IMR-90 (cell line): Measurements from ENCODE around the gene IRF2BP1. TPM values are rescaled to one million over a fixed set of nuclear protein-coding genes. Genes with fewer than 3 reads are reported as not detected.

Experiments used
- ATAC-seq: fragments of 200-7000 bp; cut with Tn5 transposase; 2 replicates; pipeline ENCODE4 v1.9.1; 2020; ENCODE audit warnings: low read depth, mild to moderate bottlenecking, moderate library complexity
- BruUV-seq: library from RNA; stranded (reverse); fragments of 400-500 nt; replicated peaks from 2 replicates; lab custom pipeline; 2021; lab: Mats Ljungman, UMichigan
- CTCF ChIA-PET: fragments of 300-600 bp; formaldehyde crosslinking; extraction: SDS; loops from one replicate; lab custom pipeline; 2021; ENCODE audit warnings: antibody characterized with exemption; lab: Yijun Ruan, JAX
- POLR2A ChIA-PET: fragments of 300-600 bp; sonication (Branson Sonifier 250); formaldehyde crosslinking; loops from one replicate; lab custom pipeline; 2022; ENCODE audit warnings: antibody characterized with exemption; ENCODE audit not compliant: unreplicated experiment; lab: Charles Lee
- DNase-seq: peaks from one replicate; pipeline ENCODE4 v3.0.0; 2013
- H2AFZ ChIP-seq: replicated peaks from 2 replicates; pipeline ENCODE3; 2013; ENCODE audit warnings: low read length, mild to moderate bottlenecking; ENCODE audit not compliant: poor library complexity
- H2AK5ac ChIP-seq: 2 replicates; pipeline ENCODE4 v1.6.1; 2013; ENCODE audit warnings: low read depth, low read length, inconsistent platforms
- H2AK9ac ChIP-seq: replicated peaks from 2 replicates; pipeline ENCODE3; 2013; ENCODE audit warnings: mild to moderate bottlenecking, low read depth, low read length, moderate library complexity; ENCODE audit not compliant: poor library complexity
- H2BK120ac ChIP-seq: 2 replicates; pipeline ENCODE4 v1.6.1; 2013; ENCODE audit warnings: low read depth, low read length, inconsistent platforms
- H2BK15ac ChIP-seq: 3 replicates; pipeline ENCODE4 v1.6.1; 2013; ENCODE audit warnings: low read depth, low read length, inconsistent platforms
- H2BK20ac ChIP-seq: 2 replicates; pipeline ENCODE4 v1.6.1; 2013; ENCODE audit warnings: low read depth, mild to moderate bottlenecking, inconsistent platforms, low read length, moderate library complexity
- H2BK5ac ChIP-seq: 2 replicates; pipeline ENCODE4 v1.6.1; 2013; ENCODE audit warnings: mild to moderate bottlenecking, low read depth, low read length, inconsistent platforms; ENCODE audit not compliant: poor library complexity, severe bottlenecking
- H3K14ac ChIP-seq: replicated peaks from 2 replicates; pipeline ENCODE4 v1.6.1; 2013; ENCODE audit warnings: low read depth, low read length, inconsistent platforms
- H3K18ac ChIP-seq: 2 replicates; pipeline ENCODE4 v1.6.1; 2013; ENCODE audit warnings: low read depth, low read length, control low read depth
- H3K23ac ChIP-seq: 2 replicates; pipeline ENCODE4 v1.6.1; 2013; ENCODE audit warnings: low read depth, low read length, inconsistent platforms
- H3K27ac ChIP-seq: 2 replicates; pipeline ENCODE4 v1.5.1; 2013; ENCODE audit warnings: mild to moderate bottlenecking, control low read depth, low read length; ENCODE audit not compliant: insufficient read depth
- H3K27me3 ChIP-seq: 2 replicates; pipeline ENCODE4 v1.6.1; 2013; ENCODE audit warnings: low read length; ENCODE audit not compliant: control insufficient read depth, insufficient read depth
- H3K36me3 ChIP-seq: 2 replicates; pipeline ENCODE4 v1.6.1; 2013; ENCODE audit warnings: low read length, mixed read lengths; ENCODE audit not compliant: control insufficient read depth, insufficient read depth
- H3K4ac ChIP-seq: 2 replicates; pipeline ENCODE4 v1.6.1; 2013; ENCODE audit warnings: low read depth, low read length, inconsistent platforms
- H3K4me1 ChIP-seq: 2 replicates; pipeline ENCODE4 v1.6.1; 2013; ENCODE audit warnings: low read length, mixed read lengths; ENCODE audit not compliant: control insufficient read depth, insufficient read depth
- H3K4me2 ChIP-seq: 2 replicates; pipeline ENCODE4 v1.6.1; 2013; ENCODE audit warnings: low read depth, mild to moderate bottlenecking, control low read depth, low read length, moderate library complexity
- H3K4me3 ChIP-seq: 2 replicates; pipeline ENCODE4 v1.5.1; 2013; ENCODE audit warnings: low read depth, mild to moderate bottlenecking, control low read depth, low read length, moderate library complexity; ENCODE audit not compliant: insufficient read depth
- H3K56ac ChIP-seq: 2 replicates; pipeline ENCODE4 v1.6.1; 2013; ENCODE audit warnings: low read length, inconsistent platforms; ENCODE audit not compliant: insufficient read depth; ENCODE audit errors: extremely low read depth
- H3K79me1 ChIP-seq, 2 experiments: 2 replicates each; pipeline ENCODE4 v1.6.1; 2013; ENCODE audit warnings: low read length in 2 of 2, inconsistent platforms in 1 of 2, low read depth in 1 of 2
- H3K9ac ChIP-seq: 2 replicates; pipeline ENCODE4 v1.6.1; 2013; ENCODE audit warnings: low read depth, low read length, control low read depth
- H3K9me1 ChIP-seq: 2 replicates; pipeline ENCODE4 v1.6.1; 2013; ENCODE audit warnings: low read length, inconsistent platforms; ENCODE audit not compliant: insufficient read depth
- H3K9me3 ChIP-seq: 2 replicates; pipeline ENCODE4 v1.6.1; 2013; ENCODE audit warnings: low read length; ENCODE audit not compliant: control insufficient read depth, insufficient read depth
- H4K20me1 ChIP-seq: 2 replicates; pipeline ENCODE4 v1.6.1; 2013; ENCODE audit warnings: low read length, inconsistent platforms; ENCODE audit not compliant: insufficient read depth
- H4K5ac ChIP-seq: 2 replicates; pipeline ENCODE4 v1.6.1; 2013; ENCODE audit warnings: mild to moderate bottlenecking, low read depth, low read length, control low read depth
- H4K8ac ChIP-seq, 2 experiments: 2 replicates each; pipeline ENCODE4 v1.6.1; 2013; ENCODE audit warnings: low read depth in 2 of 2, low read length in 2 of 2, control low read depth in 1 of 2, inconsistent platforms in 1 of 2
- H4K91ac ChIP-seq: 2 replicates; pipeline ENCODE4 v1.6.1; 2013; ENCODE audit warnings: low read depth, low read length, inconsistent platforms; ENCODE audit not compliant: insufficient read depth
- BHLHE40 ChIP-seq: fragments of 150-350 bp; IDR thresholded peaks from 2 replicates; pipeline ENCODE4 v1.6.1; 2016; ENCODE audit warnings: mild to moderate bottlenecking, low read depth, low read length
- CEBPB ChIP-seq: IDR thresholded peaks from 2 replicates; pipeline ENCODE4 v1.6.1; 2012; ENCODE audit warnings: low read depth, low read length, improper control_type of control experiment
- CHD1 ChIP-seq: IDR thresholded peaks from 2 replicates; pipeline ENCODE4 v1.6.1; 2012; ENCODE audit warnings: low read depth, low read length, improper control_type of control experiment
- CTCF ChIP-seq: conservative IDR thresholded peaks from 2 replicates; pipeline ENCODE4 v1.5.1; 2012; ENCODE audit warnings: mild to moderate bottlenecking, low read depth, low read length, improper control_type of control experiment
- FOS ChIP-seq: fragments of 150-350 bp; IDR thresholded peaks from 2 replicates; pipeline ENCODE4 v1.6.1; 2016; ENCODE audit warnings: low read depth, low read length
- MAFK ChIP-seq: IDR thresholded peaks from 2 replicates; pipeline ENCODE4 v1.6.1; 2012; ENCODE audit warnings: low read depth, low read length, improper control_type of control experiment
- NFE2L2 ChIP-seq: fragments of 150-350 bp; IDR thresholded peaks from 2 replicates; pipeline ENCODE4 v1.6.1; 2016; ENCODE audit warnings: low read depth, mild to moderate bottlenecking, low read length
- POLR2A ChIP-seq: IDR thresholded peaks from 2 replicates; pipeline ENCODE4 v1.6.1; 2012; ENCODE audit warnings: mild to moderate bottlenecking, low read depth, low read length
- RAD21 ChIP-seq: IDR thresholded peaks from 2 replicates; pipeline ENCODE4 v1.6.1; 2012; ENCODE audit warnings: low read length, improper control_type of control experiment
- WGBS, 2 experiments: methylation state at CpG; one replicate each; pipeline versions ENCODE4 v1.1.5 to v1.1.7; 2013; ENCODE audit warnings: missing lambda C conversion rate in 2 of 2; ENCODE audit not compliant: insufficient read length in 1 of 2; ENCODE audit errors: extremely low coverage in 2 of 2; 5-methylcytosine and 5-hydroxymethylcytosine counted together
- dilution Hi-C: fragments of 300-500 bp; cut with HindIII; formaldehyde crosslinking; loops from one replicate; pipeline ENCODE4 v1.14.3; 2018; ENCODE audit warnings: low sequenced_read_pairs; ENCODE audit not compliant: unreplicated experiment
- in situ Hi-C: fragments of 300-500 bp; cut with MboI; formaldehyde crosslinking; loops from 3 replicates; pipeline ENCODE4 v1.14.3; 2019; ENCODE audit warnings: low sequenced_read_pairs, inconsistent platforms, mixed read lengths
- intact Hi-C: fragments of 100-400 bp; cut with micrococcal nuclease; formaldehyde crosslinking; loops from 2 replicates; pipeline ENCODE4 v1.10.0; 2022
- polyA plus RNA-seq, 3 experiments: library from polyadenylated mRNA; depleted of rRNA; stranded (reverse); fragments of >200 nt; gene quantifications; 2 replicates each; pipeline ENCODE4 v1.2.3, GENCODE V29; 2012; ENCODE audit warnings: low replicate concordance in 1 of 3
- total RNA-seq: library from RNA; depleted of rRNA; stranded (reverse); fragments of >200 nt; gene quantifications from 2 replicates; pipeline ENCODE4 v1.2.3, GENCODE V29; 2012

The IRF2BP1 gene
- total and polyA plus RNA-seq, 2 of the 4 experiments (the other 2 are of a cell fraction) = 4.5 to 8.5 TPM

- H2AFZ ChIP-seq = no peak overlapping the region
- no peak overlapping the region for H3K56ac ChIP-seq
- H2BK20ac ChIP-seq = no peak overlapping the region
- peaks cover 7% of the 10 kb centered on the region; the same call in 1 of the 2 replicates for H3K9me1 ChIP-seq
- H2AK5ac ChIP-seq = no peak overlapping the region
- H3K9ac ChIP-seq = no peak overlapping the region
- no peak for DNase-seq
- no peak overlapping the region for H2BK120ac ChIP-seq
- peaks cover 13 to 21% of the 10 kb centered on the region in 2 experiments for H3K79me1 ChIP-seq
- H3K4me2 ChIP-seq = no peak overlapping the region
- peaks cover 32% of the 10 kb centered on the region for H3K36me3 ChIP-seq
- BruUV-seq = no TSS peak
- no peaks in the 10 kb centered on the region for H3K9me3 ChIP-seq
- no peak overlapping the region for H3K23ac ChIP-seq
- 0 out of 2 replicates have a peak, but pooled peaks cover 4% of the 10 kb centered on the region for H3K4me1 ChIP-seq
- no peak overlapping the region for H3K18ac ChIP-seq
- H4K5ac ChIP-seq = no peak overlapping the region
- H3K27ac ChIP-seq = no peak overlapping the region
- no peak overlapping the region for H3K4ac ChIP-seq
- ChIA-PET CTCF (no interaction called here), POLR2A (no interaction called here)
- no peak overlapping the region for H2BK5ac ChIP-seq
- no peak overlapping the region for H3K14ac ChIP-seq
- no peak overlapping the region for H2AK9ac ChIP-seq
- TF ChIP-seq CHD1 (no peak), CTCF (no peak), BHLHE40 (no peak), MAFK (no peak), RAD21 (no peak), POLR2A (no peak), FOS (no peak), CEBPB (no peak), NFE2L2 (no peak)
- no peak for ATAC-seq
- no peak overlapping the region for H4K91ac ChIP-seq
- dilution Hi-C loops (no loop called here), in situ Hi-C loops (no loop called here), intact Hi-C loops (no loop called here)
- H4K20me1 ChIP-seq = 0 out of 2 replicates have a peak, but pooled peaks cover 9% of the 10 kb centered on the region
- no peak overlapping the region for H3K4me3 ChIP-seq
- H3K27me3 ChIP-seq = no peaks in the 10 kb centered on the region
- WGBS, 2 experiments = no CpG with 5 or more reads among the region's 7 CpGs
- no peak overlapping the region for H2BK15ac ChIP-seq
- no peak overlapping the region for H4K8ac ChIP-seq
Observed at GRCh38 chr19:45899253-45899652, 13.3 kb upstream of the IRF2BP1 start.
